ENCODE data around the gene ATP5PD.

- TF ChIP-seq, protein P1, sequence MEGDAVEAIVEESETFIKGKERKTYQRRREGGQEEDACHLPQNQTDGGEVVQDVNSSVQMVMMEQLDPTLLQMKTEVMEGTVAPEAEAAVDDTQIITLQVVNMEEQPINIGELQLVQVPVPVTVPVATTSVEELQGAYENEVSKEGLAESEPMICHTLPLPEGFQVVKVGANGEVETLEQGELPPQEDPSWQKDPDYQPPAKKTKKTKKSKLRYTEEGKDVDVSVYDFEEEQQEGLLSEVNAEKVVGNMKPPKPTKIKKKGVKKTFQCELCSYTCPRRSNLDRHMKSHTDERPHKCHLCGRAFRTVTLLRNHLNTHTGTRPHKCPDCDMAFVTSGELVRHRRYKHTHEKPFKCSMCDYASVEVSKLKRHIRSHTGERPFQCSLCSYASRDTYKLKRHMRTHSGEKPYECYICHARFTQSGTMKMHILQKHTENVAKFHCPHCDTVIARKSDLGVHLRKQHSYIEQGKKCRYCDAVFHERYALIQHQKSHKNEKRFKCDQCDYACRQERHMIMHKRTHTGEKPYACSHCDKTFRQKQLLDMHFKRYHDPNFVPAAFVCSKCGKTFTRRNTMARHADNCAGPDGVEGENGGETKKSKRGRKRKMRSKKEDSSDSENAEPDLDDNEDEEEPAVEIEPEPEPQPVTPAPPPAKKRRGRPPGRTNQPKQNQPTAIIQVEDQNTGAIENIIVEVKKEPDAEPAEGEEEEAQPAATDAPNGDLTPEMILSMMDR (IDR thresholded peaks at IDR 0.05; ENCODE audit: low read depth, low read length): no peak
- no peak for TF ChIP-seq EZH2phosphoT487 (IDR thresholded peaks at IDR 0.05; ENCODE audit: low read depth)
Observed at GRCh38 chr17:75036643-75037268, 10.0 kb downstream of the ATP5PD start.

Measured in OCI-LY3 (cell line).